HG03095 (cell line): ENCODE results near the gene SIRT3.
"Not testable (repeated sequence)": the region's sequence is repeated elsewhere in the genome, so short reads cannot be mapped to it uniquely, and the experiment has no call there.

Source experiments
- ATAC-seq: cut with Tn5 transposase; IDR thresholded peaks from one replicate; pipeline ENCODE4 v1.9.1; 2021; ENCODE audit warnings: moderate library complexity; ENCODE audit not compliant: unreplicated experiment

Gene SIRT3

GRCh38 chr11:204587-205109 is 31.5 kb downstream of the SIRT3 start:
- ATAC-seq = no peak

- no peak for ATAC-seq
These were observed 32.1 kb downstream of the SIRT3 start for GRCh38 chr11:203945-204586.

- no peak for ATAC-seq
These were observed 32.8 kb downstream of the SIRT3 start for GRCh38 chr11:203056-203944.

- ATAC-seq = no peak
These were observed 33.7 kb downstream of the SIRT3 start for GRCh38 chr11:202490-202889.

- ATAC-seq = no peak
These were observed 34.2 kb downstream of the SIRT3 start for GRCh38 chr11:201966-202365.

GRCh38 chr11:200224-201003 is 35.7 kb downstream of the SIRT3 start:
- no peak for ATAC-seq

- ATAC-seq = no peak
These were observed 36.4 kb downstream of the SIRT3 start for GRCh38 chr11:199782-200181.

- ATAC-seq = no peak
These were observed 37.0 kb downstream of the SIRT3 start for GRCh38 chr11:199004-199581.

- no peak for ATAC-seq
These were observed 37.8 kb downstream of the SIRT3 start for GRCh38 chr11:198236-198806.

GRCh38 chr11:197741-198235 is 38.4 kb downstream of the SIRT3 start:
- ATAC-seq = no peak

- ATAC-seq = no peak
These were observed 39.1 kb downstream of the SIRT3 start for GRCh38 chr11:196786-197731.

GRCh38 chr11:193481-193880 is 42.7 kb downstream of the SIRT3 start:
- ATAC-seq = not testable (repeated sequence)

- ATAC-seq = not testable (repeated sequence)
These were observed 43.4 kb downstream of the SIRT3 start, which contains the start of gene SCGB1C1 for GRCh38 chr11:192674-193128. Gene SCGB1C1, plus strand, starts transcription at chr11:193078. Its CDS starts 22 bp downstream, at chr11:193100.

GRCh38 chr11:191490-192478 is 44.4 kb downstream of the SIRT3 start:
- ATAC-seq = not testable (repeated sequence)

GRCh38 chr11:190546-190945 is 45.6 kb downstream of the SIRT3 start:
- ATAC-seq = not testable (repeated sequence)

- peak; percentile 77 for ATAC-seq
These were observed 46.3 kb downstream of the SIRT3 start for GRCh38 chr11:189843-190311.

- peak; percentile 31 for ATAC-seq
These were observed 46.9 kb downstream of the SIRT3 start for GRCh38 chr11:189200-189783.
